Inflammatory macrophage (primary cell): Measurements from ENCODE around the gene VRK3.
"Not testable (repeated sequence)": the region's sequence is repeated elsewhere in the genome, so short reads cannot be mapped to it uniquely, and the experiment has no call there.

Source experiments
- DNase-seq, 2 donors: peaks; one replicate each; pipeline ENCODE4 v3.0.0-alpha.2; 2020 to 2022

VRK3 gene

DNA sequence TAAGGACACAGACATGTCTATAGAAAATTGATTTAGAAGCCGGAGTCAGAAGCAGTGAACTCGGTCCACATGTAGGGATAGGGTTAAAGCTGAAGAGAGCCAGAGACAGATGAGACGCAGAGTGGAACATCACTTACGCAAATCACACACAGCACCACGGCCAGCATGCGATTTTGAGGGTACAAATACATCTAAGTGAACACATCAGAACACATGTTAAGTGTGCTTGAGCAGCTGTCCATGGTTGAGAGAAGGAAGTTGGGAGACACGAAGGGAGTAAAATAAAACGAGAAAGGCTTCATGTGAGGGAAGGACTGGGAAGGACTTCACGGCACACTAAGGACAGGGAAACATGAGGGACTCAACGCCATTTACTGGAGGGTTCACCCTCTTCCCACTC lies 38.8 kb downstream of the VRK3 start:
- no peak for DNase-seq

DNA sequence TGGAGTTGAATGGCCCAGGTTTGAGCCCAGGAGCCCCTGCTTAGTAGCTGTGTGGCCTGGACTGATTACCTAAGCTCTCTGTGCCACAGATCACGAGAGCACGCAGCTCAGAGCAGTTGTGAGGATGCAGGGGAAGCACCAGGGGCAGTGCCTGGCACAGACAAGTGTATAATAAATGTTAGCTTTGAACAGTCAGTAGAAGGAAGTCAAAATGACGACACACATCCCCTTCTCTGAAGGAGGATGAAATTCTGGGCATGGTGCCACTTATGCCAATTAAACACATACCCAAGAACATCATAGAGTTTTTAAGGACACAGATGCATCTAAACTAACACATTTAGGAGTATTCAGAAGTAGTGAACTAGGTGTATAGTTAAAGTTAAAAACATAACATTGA lies 39.3 kb downstream of the VRK3 start:
- peak in 1 of 2 donors; percentile 43 for DNase-seq

DNA sequence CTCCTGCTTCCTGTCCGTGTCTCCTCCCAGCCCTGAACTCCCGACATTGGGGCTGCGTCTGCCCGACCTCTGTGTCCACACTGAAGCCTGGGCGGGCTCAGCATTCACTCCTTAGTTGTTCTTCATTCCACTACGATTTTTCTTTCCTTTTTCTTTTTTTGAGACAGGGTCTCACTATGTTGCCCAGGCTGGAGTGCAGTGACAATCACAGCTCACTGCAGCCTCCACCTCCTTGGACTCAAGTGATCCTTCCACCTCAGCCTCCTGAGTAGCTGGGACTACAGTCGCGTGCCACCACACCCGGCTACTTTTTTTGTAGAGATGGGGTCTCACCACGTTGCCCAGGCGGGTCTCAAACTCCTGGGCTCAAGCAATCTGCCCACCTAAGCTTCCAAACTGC lies 40.7 kb downstream of the VRK3 start:
- no peak for DNase-seq

DNA sequence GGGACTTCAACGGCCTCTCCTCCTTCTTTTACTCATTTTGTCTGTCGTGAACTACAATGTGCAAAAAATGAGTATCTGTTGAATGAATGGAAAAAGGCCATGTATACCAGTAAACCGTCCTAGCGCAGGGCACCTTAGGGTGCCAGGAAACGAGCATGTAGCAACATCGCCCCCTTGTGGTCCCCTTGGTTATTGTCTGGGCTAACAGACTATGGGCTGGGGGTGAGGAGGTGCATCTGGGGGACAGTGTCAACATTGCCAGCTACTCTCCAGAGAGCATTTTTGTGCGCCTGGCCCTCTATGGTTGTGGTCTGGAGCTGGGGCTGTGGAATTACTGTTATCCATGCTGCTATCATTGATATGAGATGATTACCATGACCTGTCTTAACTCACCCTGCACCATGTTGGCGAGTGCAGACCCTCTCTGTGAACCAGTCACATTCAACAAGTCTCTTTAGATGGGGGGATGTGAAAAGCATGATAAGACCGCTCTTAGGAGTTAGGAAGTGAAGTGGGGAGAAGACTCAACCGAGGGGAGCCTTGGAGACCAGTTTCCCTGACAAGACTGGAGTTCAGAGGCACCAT lies 41.4 kb downstream of the VRK3 start:
- peak; percentile 82 to 86 for DNase-seq

DNA sequence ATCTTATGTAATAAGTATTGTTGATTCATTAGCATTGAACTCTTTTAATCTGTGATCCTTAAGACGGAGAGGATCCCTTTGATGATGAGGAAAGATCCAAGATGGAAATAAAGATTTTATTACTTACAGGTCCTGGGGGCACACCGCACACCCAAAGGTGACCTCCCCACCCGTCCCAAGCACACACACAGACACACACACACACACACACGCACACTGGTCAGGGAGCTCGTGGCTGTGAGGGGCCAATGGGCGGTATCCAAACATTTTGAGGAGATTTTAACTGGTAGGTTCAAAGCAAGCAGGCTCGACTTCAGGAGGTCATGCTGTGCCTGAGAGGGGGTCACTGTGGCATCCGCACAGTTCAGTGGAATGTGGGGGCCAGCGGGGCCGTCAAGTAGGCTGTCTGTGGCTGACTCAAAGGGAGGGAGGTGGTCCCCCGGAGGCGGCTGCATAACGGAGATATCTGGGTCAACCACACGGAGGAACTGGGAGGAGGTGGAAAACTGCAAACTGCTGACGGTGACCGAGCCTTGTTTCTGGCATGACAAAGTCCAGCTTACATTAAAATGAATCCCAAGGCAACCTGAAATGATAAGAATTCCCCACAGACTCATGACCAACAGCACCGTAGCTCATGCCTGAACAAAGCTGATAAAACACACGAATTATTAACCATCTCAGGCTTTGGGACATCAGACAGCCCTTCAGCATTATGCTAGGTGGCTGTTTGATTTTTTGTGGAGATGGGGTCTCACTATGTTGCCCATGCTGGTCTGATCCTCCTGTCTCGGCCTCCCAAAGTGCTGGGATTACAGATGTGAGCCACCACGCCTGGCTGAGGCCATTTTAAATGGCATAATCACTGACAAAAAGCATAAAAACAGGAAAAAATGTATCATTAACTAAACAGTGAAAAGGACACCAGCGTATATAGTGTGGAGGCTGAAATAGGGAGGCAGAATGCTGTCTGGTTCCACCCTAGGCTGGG lies 43.3 kb downstream of the VRK3 start:
- DNase-seq, result no peak

DNA sequence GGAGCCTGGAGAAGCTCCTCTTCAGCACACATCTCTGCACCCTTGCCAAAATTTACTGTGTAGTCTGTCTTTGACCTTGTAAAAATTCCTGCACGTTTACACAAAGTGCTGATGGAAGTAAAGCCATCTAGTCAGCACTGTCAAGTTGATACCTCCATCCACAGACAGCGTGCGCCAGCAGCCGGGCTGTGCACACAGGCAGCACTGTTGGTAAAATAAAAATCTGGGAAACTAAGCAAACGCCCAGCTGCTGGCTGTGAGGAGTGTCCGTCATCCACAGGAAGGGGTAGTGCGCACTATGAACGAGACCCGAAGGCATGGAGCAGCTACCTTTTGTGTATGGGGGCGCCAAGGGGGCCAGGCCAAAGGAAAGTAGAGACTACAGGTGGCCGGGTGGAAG lies 46.8 kb downstream of the VRK3 start:
- DNase-seq, result no peak

DNA sequence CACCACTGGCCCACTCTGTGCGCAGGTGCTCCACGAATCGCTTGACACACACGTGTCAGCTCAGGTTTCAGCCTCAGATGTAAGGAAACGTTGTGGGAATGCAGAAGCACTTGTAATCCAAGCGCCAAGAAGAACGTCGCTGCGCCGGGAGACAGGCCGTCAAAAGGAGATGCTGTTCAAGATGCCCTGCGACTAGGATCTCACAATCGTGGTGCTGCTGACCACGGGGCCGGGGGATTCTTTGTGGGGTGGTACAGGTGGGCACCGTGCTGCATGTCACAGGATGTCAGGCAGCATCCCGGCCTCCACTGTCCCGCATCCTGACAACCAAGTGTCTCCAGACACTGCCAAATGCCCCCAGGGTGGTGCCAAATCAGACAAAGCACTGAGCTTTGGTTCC lies 47.3 kb downstream of the VRK3 start:
- DNase-seq, result no peak

DNA sequence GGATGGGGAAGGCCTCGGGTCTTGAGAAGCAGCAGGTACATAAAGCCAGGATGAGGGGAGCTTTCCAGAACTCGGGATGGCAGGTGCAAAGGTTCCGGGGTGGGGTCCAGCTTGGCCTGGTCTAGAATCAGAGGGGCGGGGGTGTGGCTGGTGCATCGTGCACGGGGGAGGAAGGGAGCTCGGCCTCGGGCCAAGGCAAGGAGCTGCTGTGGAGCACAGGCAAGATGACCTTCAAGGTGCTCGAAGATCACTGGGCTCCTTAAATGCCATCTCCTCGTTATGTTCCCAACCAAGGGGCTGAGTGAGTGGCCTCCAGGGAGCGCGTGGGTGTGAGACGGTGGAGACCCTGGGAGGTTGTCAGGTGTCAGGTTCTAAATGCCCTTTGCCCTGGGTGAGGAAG lies 48.1 kb downstream of the VRK3 start:
- no peak for DNase-seq

DNA sequence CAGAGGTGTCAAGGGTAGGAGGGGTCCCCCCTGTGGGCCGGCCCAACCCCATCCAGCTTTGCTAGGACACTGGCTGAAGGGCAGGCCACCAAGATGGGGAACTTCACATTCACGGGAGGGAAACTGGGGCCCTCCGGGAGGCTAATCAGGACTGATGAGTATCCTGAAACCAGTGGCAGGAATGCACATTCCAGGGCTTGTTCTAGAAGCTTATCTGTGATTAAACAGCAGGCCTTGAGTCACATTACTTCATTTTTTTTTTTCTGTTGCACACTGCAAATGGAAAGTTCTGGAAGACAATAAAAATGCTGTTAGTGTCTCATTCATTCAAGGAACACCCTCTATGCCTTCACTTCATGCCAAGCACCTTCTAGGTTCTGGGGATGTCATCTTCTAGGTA lies 48.7 kb downstream of the VRK3 start:
- DNase-seq, result no peak

DNA sequence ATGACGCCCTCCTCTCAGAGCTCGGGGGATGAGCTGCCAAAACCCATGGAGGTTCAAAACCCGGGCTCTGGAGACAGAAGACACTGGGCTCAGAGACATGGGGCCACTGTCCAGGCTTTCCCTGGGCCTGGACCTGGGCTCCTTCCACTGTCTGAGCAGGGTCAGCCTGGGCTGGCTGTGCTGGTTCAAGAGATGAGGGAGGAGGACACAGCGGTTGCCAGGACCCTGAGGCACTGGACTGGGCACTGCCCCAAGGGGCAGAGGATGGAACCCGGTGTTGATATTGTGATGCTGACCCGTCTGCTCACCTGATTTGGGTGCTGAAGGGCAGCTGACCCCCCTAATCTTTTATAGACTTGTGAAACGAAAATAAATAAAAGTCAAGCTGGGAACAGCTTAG lies 50.1 kb downstream of the VRK3 start:
- DNase-seq, result no peak

DNA sequence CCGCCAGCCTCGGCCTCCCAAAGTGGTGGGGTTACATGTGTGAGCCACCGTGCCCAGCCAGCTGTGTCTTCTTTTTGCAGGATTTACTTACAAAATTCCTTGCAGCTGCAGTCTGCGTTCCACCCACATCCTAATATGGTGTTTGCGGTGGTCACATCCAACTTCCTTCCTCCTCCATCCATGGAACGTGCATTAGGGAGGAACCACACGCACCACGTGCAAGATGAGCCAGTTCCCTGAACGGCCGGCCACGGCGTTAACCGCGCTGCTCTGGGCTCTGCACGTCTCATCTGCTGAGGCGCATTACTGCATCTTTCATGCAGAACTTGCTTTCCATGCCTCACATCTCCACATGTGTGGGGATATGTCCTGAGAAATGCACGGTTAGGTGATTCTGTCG lies 51.2 kb downstream of the VRK3 start:
- DNase-seq, result peak; percentile 79 to 81

DNA sequence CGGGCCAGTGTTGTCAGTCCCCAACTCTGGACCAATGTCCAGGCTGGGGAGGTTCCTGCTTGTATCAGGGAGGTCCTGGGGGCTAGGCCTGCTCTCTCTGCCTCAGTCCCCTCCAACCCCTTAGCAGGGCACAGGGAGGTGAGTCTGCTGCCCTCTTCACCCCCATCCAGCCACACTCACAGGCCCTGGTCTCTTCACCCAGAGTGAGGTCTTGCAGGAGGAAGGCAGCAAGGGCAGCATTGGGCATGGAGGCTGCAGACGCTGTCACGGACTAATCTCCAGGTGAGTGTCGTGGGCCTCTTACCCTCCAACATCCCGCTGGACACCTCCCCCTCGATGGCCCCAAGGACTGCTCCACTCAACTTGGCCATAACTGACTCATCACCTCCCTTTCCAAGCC lies 52.3 kb downstream of the VRK3 start:
- DNase-seq, result no peak

DNA sequence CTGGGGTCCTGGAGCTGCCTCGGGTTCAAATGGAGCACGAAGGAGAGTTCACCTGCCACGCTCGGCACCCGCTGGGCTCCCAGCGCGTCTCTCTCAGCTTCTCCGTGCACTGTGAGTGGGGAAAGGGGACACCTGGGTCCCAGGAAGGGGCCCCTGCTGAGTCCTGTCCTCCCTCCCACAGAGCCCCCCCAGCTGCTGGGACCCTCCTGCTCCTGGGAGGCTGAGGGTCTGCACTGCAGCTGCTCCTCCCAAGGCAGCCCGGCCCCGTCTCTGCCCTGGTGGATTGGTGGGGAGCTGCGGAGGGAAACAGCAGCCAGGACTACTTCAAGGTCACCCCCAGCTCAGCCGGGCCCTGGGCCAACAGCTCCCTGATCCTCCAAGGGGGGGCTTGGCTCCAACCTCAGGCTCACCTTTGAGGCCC lies 53.2 kb downstream of the VRK3 start:
- DNase-seq, result no peak

DNA sequence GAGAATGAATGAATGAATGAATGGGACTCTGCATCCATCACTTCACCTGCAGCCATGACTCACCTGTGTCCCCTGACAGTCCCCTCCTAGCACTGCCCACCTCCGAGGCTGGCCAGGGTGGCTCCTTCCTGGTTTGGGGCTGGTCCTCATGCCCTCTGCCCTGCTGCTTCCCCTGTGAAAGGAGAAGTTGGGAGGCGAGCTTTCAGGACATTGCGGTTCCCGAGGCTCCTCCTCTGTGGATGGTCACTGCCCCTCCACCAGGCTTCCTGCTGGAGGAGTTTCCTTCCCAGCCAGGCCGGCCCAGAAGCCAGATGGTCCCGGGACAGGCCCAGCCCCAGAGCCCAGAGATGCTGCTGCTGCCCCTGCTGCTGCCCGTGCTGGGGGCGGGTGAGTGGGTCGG lies 55.8 kb downstream of the VRK3 start:
- DNase-seq, result peak; percentile 68 to 72

DNA sequence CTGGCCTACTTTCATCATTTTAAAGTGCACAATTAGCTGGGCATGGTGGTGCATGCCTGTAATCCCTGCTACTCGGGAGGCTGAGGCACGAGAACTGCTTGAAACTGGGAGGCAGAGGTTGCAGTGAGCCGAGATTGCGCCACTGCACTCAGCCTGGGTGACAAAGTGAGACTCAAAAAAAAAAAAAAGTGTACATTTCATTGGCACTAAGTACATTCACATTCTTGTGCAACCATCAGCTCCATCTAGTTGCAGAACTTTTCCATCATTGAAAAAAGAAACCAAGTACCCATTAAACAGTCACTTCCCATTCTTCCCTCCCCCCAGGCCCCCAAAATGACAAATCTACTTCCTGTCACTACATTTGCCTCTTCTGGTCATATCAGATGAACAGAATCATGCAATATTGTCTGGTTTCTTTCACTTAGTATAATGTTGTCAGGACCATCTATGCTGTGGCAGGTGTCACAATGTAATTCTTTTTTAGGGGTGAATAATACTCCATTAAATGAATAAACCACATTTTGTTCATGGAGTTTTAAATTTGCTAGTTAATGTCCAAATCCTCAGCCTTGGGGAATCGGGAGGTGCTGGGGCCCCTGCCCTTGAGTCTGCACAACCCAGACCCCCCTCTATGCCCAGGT lies 56.8 kb downstream of the VRK3 start:
- peak; percentile 66 to 91 for DNase-seq

DNA sequence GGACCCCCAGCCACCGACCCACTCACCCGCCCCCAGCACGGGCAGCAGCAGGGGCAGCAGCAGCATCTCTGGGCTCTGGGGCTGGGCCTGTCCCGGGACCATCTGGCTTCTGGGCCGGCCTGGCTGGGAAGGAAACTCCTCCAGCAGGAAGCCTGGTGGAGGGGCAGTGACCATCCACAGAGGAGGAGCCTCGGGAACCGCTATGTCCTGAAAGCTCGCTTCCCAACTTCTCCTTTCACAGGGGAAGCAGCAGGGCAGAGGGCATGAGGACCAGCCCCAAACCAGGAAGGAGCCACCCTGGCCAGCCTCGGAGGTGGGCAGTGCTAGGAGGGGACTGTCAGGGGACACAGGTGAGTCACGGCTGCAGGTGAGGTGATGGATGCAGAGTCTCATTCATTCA lies 64.2 kb downstream of the VRK3 start, which contains the start of gene SIGLEC11:
SIGLEC11 (minus strand) TSS at position 193 of the 400 bp plus-strand sequence; CDS start at position 102, 91 bp downstream.
- DNase-seq, result peak; percentile 53 to 61

DNA sequence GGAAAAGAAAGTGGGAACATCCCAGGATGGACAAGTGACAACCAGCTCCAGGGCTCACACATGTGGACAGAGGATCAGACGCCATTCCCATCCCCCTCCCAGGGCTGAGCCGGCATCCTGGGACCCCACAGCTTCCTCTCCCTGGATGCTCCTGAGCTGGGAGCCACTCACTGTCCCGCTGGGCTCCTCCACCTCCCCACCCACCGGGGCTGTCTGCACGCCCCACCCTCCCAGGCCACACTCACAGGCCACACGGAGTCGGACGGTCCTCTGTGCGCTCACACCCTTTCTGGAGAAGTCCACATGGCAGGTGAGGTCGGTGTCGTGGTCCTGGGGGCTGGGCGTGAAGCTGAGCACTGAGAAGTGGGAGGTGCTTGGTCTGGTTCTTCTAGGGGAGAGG lies 65.3 kb downstream of the VRK3 start:
- DNase-seq, result not testable (repeated sequence)

DNA sequence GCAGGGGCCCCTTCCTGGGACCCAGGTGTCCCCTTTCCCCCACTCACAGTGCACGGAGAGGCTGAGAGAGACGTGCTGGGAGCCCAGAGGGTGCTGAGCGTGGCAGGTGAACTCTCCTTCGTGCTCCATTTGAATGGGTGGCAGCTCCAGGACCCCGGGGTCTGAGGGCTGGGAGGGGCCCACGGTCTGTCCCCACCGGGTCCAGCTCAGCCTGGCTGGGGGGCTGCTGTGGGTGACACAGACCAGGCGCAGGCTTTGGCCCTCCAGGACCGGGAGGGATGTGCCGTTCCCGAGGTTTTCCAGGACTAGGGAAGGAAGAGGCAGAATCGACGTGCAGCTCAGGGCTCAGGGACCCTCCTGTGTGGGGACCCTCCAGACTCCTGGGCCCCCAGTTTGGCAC lies 66.6 kb downstream of the VRK3 start:
- not testable (repeated sequence) for DNase-seq

DNA sequence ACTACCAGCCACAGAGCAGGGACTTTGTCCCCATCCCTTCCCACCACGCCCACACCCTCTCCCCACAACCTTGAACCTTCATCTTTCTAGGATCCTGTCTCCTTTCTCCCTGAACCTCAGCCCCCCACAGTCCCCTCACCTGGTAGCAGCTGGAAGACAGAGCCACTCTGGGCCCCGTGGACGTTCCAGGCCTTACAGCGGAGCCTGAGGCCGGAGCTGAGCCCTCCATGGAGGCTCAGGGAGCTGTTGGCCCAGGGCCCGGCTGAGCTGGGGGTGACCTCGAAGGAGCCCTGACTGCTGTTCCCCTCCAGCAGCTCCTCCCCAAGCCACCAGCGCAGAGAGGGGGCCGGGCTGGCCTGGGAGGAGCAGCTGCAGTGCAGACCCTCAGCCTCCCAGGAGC lies 67.0 kb downstream of the VRK3 start:
- not testable (repeated sequence) for DNase-seq

DNA sequence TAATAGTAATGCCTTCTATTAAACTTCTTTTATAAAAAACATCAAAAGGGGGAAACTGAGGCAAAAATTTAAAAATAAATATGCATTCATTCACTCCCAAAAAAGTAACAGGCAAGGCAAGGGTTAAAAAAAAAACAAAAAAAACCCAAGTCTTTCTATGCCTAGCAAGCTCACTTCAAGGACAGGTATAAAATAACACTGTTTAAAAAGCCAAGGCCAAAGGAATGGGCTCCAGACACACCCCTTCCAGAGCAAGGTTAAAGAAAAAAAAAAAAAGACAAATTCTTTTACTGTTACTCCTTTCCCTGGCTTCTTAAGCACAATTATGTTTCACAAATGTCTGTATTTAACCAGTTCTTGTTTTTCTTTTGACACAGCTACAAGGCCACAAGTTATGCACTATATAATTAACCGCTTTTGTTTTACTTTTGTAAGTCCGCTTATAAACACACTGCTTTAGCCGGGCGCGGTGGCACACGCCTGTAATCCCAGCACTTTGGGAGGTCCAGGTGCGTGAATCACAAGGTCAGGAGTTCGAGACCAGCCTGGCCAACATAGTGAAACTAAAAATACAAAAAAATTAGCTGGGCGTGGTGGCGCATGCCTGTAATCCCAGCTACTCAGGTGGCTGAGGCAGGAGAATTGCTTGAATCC lies 67.8 kb downstream of the VRK3 start:
- no peak for DNase-seq

DNA sequence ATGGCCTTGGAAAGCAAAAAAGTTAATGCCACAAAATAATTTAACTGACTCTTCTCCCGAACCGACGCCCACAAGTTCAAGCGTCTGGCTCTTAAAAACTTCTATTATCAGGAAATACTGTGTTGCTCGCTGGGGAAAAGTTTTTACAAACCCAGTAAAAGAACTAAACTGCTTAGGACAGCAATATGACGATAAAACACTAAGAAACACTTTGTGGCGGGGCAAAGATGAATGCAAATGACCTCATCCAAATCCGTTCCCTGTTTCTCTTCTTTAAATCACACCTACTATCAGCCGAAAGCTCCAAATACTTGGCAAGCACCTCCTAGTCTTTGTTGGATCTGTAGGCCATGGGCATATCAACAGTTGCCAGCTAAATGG lies 69.1 kb downstream of the VRK3 start:
- DNase-seq, result no peak

DNA sequence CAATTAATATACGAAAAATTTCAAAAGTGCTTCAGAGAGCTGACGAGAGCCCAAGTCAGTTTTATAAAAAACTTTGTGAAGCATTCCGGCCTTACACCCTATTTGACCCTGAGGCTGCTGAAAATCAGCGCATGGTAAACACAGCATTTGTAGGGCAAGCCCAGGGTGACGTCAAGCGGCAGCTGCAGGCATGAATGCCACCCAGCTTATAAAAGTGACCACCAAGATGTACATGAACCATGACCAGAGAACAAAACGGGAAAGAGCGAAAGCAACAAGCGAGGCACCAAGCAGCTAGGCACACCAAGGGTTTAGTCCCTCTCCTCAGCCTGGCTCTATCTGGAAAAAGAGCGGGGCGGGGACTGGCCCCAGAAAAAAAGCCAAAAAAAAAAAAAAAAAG lies 70.2 kb downstream of the VRK3 start:
- no peak for DNase-seq
